GM10248 (cell line): ENCODE measurements around the gene BLTP2.

Experiments used
- CTCF ChIA-PET: fragments of 300-600 bp; sonication (Branson Sonifier 250); formaldehyde crosslinking; extraction: SDS; loops from one replicate; lab custom pipeline; 2021; ENCODE audit warnings: antibody characterized with exemption; lab: Yijun Ruan, JAX
- POLR2A ChIA-PET: fragments of 350-650 bp; sonication (Branson Sonifier 250); formaldehyde crosslinking; extraction: SDS; loops from one replicate; lab custom pipeline; 2020; ENCODE audit warnings: antibody characterized with exemption; lab: Yijun Ruan, JAX
- DNase-seq: peaks from one replicate; pipeline ENCODE4 v3.0.0; 2012; ENCODE audit errors: extremely low spot score
- CTCF ChIP-seq: IDR thresholded peaks from 2 replicates; pipeline ENCODE4 v1.5.1; 2012; ENCODE audit warnings: mild to moderate bottlenecking, low read depth; ENCODE audit errors: extremely low read depth, missing control alignments, control extremely low read depth

The BLTP2 gene

DNA sequence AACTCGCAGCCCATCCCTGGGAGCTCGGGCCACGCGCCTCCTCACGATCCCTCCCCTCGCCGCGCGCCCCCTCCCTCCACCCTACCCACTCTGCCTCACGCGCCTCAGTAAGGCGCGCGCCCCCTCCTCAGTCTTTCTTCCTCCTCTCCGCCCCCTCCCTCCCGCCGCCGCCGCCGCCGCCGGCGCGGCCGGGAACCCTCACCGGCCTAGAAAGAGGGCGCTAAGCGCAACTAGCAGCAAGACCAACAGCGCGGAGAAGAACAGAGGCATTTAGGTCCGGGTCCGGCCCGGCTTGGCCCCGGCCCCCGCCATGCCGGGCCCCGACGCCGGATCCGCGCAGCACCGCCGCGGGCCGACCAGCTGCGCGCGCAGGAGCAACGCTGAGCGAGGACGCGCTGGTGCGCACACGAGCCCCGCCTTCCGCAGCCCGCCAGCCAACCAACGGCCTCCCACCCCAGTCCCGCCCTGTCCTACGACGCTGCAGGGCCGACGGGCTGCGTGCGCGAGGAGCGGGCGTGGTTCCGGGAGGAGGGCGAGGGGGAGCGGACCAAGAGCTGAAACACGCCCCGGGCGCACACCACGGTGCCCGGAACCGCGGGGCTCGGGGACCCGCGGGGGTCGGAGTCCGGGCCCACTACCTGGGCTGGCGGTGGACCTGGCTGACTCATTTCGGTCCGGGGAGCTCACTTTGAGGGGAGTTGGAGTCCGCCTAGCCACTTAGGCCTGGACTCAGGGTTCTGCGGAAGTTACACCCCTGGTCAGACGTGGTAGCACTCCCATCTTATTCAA lies at the start of gene BLTP2:
BLTP2 (minus strand) TSS at position 372 of the 789 bp plus-strand sequence; CDS start at position 270, 102 bp downstream.
- ChIA-PET POLR2A (interaction anchor here (0.9 to 1.2 kb wide), 5 partner anchors 17 to 68 kb away, joined by 3 to 5 read pairs (median 3); partner anchors contain the start of genes ALDOC, SDF2 and SUPT6H), CTCF (interaction anchor here (0.8 to 5.1 kb wide), 14 partner anchors 10 to 472 kb away, joined by 3 to 43 read pairs (median 4); partner anchors contain the start of genes NEK8, SDF2 and SUPT6H)
- no peak for TF ChIP-seq CTCF
- peak; percentile 99 for DNase-seq

GRCh38 chr17:28693869-28694268 lies 48.9 kb upstream of the BLTP2 start:
- ChIA-PET POLR2A (interaction anchor here (1.2 kb wide), 1 partner anchor 15 kb away, joined by 3 read pairs; no protein-coding TSS in a partner anchor), CTCF (interaction anchor here (0.9 to 1.5 kb wide), 6 partner anchors 19 to 792 kb away, joined by 3 read pairs; no protein-coding TSS in a partner anchor)
- no peak for DNase-seq
- no peak for TF ChIP-seq CTCF

DNA sequence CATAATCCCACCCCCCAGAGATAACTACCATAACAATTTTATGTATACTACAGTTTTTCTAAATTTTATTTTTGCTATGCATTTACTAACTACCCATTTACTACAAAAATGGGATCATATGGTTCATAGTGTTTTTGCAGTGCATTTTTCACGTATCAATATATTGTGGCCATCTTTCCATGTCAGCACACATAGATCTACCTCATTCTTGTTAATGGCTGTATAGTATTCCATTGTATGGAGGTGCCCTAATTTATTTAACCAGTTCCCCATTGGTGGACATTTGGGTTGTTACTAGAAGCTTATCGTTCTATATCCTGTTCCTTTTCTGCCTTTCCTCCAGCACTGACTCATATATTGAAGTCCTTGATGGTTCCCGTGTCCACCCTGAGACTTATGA lies 44.1 kb upstream of the BLTP2 start:
- no peak for TF ChIP-seq CTCF
- DNase-seq, result no peak
- CTCF ChIA-PET, result interaction anchor here (1.2 to 1.4 kb wide), 3 partner anchors 12 to 77 kb away, joined by 3 to 6 read pairs (median 3); partner anchors contain the start of gene PROCA1
- POLR2A ChIA-PET, result interaction anchor here (1.2 kb wide), 1 partner anchor 13 kb away, joined by 4 read pairs; no protein-coding TSS in a partner anchor

- ChIA-PET POLR2A (interaction anchor here (1.2 kb wide), 1 partner anchor 13 kb away, joined by 4 read pairs; no protein-coding TSS in a partner anchor), CTCF (interaction anchor here (0.7 to 1.4 kb wide), 3 partner anchors 11 to 76 kb away, joined by 3 to 6 read pairs (median 3); no protein-coding TSS in a partner anchor)
- no peak for TF ChIP-seq CTCF
These were observed 43.5 kb upstream of the BLTP2 start for GRCh38 chr17:28688481-28688880.

DNA sequence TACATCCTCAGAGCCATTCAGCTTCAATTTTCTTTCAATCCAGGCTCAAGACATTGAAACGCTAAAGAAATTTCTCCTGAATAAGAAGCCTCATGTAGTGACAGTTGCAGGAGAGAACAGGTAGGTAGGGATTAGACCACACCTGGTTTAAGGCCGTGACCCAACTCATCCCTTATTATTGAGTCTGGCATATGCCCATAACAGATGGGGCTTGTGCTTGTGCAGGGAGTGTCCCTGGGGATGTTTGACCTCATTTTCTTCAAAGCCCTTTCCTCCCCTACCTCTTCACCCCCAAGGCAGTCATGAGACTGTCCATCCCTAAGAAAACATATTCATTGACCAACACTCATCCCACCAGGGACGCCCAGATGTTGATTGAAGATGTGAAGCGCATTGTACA lies 41.3 kb upstream of the BLTP2 start:
- TF ChIP-seq CTCF, result no peak
- DNase-seq, result no peak
- CTCF ChIA-PET, result interaction anchor here (0.7 to 2.3 kb wide), 2 partner anchors 10 to 13 kb away, joined by 3 to 8 read pairs; no protein-coding TSS in a partner anchor
- POLR2A ChIA-PET, result no interaction called here

More at GRCh38 chr17:28688481-28688880, 43.5 kb upstream of the BLTP2 start:
- DNase-seq, result no peak

DNA sequence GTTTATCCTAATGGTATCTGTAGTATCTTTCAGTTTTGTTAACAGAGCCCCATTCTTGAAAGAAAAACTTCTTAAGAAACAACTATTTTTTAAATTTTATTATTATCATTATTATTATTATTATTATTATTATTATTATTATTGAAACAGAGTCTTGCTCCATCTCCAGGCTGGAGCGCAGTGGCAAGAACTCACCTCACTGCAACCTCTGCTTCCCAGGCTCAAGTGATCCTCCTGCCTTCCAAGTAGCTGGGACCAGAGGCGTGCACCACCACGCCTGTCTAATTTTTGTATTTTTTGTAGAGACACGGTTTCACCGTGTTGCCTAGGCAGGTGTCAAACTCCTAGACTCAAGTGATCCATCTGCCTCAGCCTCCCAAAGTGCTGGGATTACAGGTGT lies 40.4 kb upstream of the BLTP2 start:
- no peak for TF ChIP-seq CTCF
- ChIA-PET POLR2A (no interaction called here), CTCF (interaction anchor here (2.3 kb wide), 1 partner anchor 9 kb away, joined by 8 read pairs; no protein-coding TSS in a partner anchor)

More for the DNA sequence above, 40.4 kb upstream of the BLTP2 start:
- DNase-seq, result no peak
